Measurements from ENCODE around the gene PPIB. TPM values are rescaled to one million over a fixed set of nuclear protein-coding genes. Genes with fewer than 3 reads are reported as not detected.

The PPIB gene
- total RNA-seq, result 265 TPM

- peak; percentile 92 to 99 (median 97) for DNase-seq (ENCODE audit: low read depth in 2 of 3, low spot score in 2 of 3)
Measured at GRCh38 chr15:64162869-64163658, at the start of gene PPIB. TSS of gene PPIB (minus strand) at chr15:64163022. CDS start at chr15:64162986, 36 bp downstream.

GRCh38 chr15:64211696-64212095 lies 48.9 kb upstream of the PPIB start:
- no peak for DNase-seq (ENCODE audit: low read depth in 2 of 3, low spot score in 2 of 3)

GRCh38 chr15:64210371-64210770 lies 47.5 kb upstream of the PPIB start:
- no peak for DNase-seq (ENCODE audit: low read depth in 2 of 3, low spot score in 2 of 3)

GRCh38 chr15:64209680-64210334 lies 47.0 kb upstream of the PPIB start:
- peak in 2 of 3 donors; percentile 39 to 72 for DNase-seq (ENCODE audit: low read depth in 2 of 3, low spot score in 2 of 3)

GRCh38 chr15:64205202-64205601 lies 42.4 kb upstream of the PPIB start:
- no peak for DNase-seq (ENCODE audit: low read depth in 2 of 3, low spot score in 2 of 3)

GRCh38 chr15:64197425-64197824 lies 34.6 kb upstream of the PPIB start:
- no peak for DNase-seq (ENCODE audit: low read depth in 2 of 3, low spot score in 2 of 3)

- no peak for DNase-seq (ENCODE audit: low read depth in 2 of 3, low spot score in 2 of 3)
Measured at GRCh38 chr15:64193971-64194370, 31.1 kb upstream of the PPIB start.

GRCh38 chr15:64191971-64192830 lies 29.4 kb upstream of the PPIB start:
- no peak for DNase-seq (ENCODE audit: low read depth in 2 of 3, low spot score in 2 of 3)

- DNase-seq (ENCODE audit: low read depth in 2 of 3, low spot score in 2 of 3), result no peak
Measured at GRCh38 chr15:64187396-64188191, 24.8 kb upstream of the PPIB start.

- DNase-seq (ENCODE audit: low read depth in 2 of 3, low spot score in 2 of 3), result no peak
Measured at GRCh38 chr15:64185146-64185911, 22.5 kb upstream of the PPIB start.

GRCh38 chr15:64182859-64183370 lies 20.1 kb upstream of the PPIB start:
- DNase-seq (ENCODE audit: low read depth in 2 of 3, low spot score in 2 of 3), result no peak

- DNase-seq (ENCODE audit: low read depth in 2 of 3, low spot score in 2 of 3), result no peak
Measured at GRCh38 chr15:64180235-64180824, 17.5 kb upstream of the PPIB start.

- no peak for DNase-seq (ENCODE audit: low read depth in 2 of 3, low spot score in 2 of 3)
Measured at GRCh38 chr15:64166102-64166890, 3.5 kb upstream of the PPIB start.

GRCh38 chr15:64164436-64164835 lies 1.6 kb upstream of the PPIB start:
- no peak for DNase-seq (ENCODE audit: low read depth in 2 of 3, low spot score in 2 of 3)

- DNase-seq (ENCODE audit: low read depth in 2 of 3, low spot score in 2 of 3), result no peak
Measured at GRCh38 chr15:64163659-64164362, 989 bp upstream of the PPIB start.

- DNase-seq (ENCODE audit: low read depth in 2 of 3, low spot score in 2 of 3), result no peak
Measured at GRCh38 chr15:64162478-64162868, 349 bp downstream of the PPIB start.

GRCh38 chr15:64161688-64162477 lies 939 bp downstream of the PPIB start:
- DNase-seq (ENCODE audit: low read depth in 2 of 3, low spot score in 2 of 3), result no peak

Data from hematopoietic multipotent progenitor cell (in vitro differentiated cells).